Activated T-cell treated with anti-CD3 and anti-CD28 coated beads for 24 hours (primary cell): ENCODE measurements around the gene LARGE1.
"Not testable (repeated sequence)": the region's sequence is repeated elsewhere in the genome, so short reads cannot be mapped to it uniquely, and the experiment has no call there.

Experiments
- DNase-seq: peaks from one replicate; pipeline ENCODE4 v3.0.0-alpha.2; 2020; ENCODE audit warnings: low read depth

The LARGE1 gene

DNA sequence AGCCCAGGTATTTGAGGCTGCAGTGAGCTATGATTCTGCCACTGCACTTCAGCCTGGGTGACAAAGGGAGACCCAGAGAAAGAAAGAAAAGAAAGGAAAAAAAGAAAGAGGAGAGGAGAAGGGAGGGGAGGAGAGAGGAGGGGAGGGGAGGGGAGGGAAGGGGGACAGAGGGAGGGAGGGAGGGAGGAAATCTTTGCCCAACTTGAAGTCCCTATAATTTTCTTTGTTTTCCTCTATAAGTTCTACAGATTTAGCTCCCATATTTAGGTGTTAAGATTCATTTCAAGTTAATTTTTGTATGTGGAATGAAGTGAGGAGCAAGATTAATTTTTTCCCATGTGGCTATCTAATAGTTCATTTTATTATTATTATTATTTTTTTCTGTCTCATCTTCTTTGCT lies 328.3 kb downstream of the LARGE1 start:
- no peak for DNase-seq

DNA sequence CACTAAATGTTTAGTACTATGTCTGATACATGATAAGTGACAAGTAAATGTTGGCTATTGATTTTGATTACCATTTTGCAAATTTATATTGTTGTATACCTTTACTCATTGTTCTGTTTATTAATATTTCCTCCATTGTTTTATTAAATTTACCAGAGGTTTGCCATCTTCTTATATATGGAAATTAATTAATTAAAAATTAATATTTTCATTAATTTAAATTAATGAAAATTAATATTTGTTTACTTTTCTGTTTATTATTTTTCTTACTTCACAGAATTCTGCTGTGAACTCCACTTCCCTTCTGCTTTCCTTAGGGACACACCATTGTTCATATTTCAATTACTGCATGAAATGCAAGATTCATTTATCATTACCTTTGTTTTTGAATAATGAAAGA lies 331.0 kb downstream of the LARGE1 start:
- no peak for DNase-seq

DNA sequence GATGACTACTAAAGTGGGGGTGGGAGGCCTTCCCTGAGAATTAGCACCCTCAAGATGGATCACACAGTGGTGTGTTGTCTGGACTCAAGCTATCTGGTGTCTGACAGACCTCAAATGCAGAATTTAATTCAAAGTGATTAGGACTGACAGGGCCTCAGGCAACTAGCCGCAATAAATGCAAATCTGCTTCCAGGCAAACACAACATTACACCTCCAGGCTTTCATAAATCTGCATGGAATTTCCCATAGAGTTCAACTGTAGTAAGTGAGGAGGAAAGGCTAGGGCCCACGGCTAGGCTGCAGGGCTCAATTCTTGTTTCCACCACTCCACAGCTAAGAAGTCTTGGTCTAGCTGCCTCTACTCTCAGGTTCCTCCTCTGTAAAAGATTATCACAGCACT lies 331.4 kb downstream of the LARGE1 start:
- no peak for DNase-seq

DNA sequence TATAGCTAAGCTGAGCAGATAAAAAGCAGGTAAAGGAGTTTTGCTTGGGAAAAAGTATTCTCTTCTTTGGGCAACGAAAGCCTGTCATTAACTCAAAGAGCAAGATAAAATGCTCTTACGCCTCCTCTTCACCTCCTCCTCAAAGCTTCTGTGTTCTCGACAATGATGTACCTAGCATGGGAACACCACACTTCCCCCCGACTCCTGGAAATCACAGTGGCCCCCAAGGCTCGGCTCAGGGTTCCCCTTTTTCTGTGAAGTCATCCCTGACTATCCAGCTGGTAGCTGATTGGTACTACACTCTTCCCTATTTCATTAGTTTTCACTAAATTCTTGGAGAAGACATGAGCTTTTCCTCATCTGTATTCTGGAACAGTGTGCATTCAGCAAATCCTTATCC lies 336.1 kb downstream of the LARGE1 start:
- DNase-seq = no peak

DNA sequence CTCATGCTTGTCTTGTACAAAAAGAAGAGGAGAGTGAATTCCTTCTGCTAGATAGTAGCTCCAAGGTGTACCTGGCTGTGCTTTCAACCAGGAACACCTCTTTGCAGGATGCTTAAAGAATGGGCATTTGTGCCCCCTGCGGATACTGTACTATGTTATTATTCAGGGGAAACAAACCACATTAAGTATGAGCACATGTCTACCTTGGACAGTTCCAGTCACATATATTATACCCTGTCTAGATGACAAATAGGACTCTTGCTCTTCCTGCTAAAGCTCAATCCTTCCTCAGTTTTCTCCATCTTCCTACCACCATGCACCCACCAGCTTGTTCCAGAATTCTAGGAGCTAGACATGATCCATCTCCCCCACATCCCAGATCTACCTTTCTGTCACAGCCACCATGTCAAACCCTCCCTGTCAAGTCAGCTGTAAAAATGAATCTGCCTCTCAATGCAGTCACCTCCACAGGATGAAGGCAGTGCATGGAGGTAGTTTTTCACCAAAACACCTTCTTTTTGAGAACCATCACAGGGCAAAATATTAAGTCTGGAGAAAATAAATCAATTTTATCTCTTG lies 337.4 kb downstream of the LARGE1 start:
- DNase-seq = no peak

DNA sequence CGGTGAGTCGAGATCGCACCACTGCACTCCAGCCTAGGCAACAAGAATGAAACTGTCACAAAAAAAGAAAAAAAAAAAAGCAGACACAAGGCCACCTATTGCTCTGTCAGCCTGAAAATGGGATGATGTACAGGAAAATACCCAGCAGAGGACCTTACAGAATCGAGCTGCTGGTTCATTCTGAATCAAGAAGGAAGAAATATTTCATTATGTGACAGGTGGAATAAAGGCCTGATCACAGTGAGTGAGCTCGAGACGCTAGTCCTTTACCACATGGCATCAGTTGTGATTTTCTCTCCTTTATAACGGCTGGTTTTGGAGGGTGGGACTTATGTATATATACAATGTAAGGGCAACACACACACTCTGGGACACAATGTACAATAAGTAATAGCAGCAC lies 340.0 kb downstream of the LARGE1 start:
- no peak for DNase-seq

DNA sequence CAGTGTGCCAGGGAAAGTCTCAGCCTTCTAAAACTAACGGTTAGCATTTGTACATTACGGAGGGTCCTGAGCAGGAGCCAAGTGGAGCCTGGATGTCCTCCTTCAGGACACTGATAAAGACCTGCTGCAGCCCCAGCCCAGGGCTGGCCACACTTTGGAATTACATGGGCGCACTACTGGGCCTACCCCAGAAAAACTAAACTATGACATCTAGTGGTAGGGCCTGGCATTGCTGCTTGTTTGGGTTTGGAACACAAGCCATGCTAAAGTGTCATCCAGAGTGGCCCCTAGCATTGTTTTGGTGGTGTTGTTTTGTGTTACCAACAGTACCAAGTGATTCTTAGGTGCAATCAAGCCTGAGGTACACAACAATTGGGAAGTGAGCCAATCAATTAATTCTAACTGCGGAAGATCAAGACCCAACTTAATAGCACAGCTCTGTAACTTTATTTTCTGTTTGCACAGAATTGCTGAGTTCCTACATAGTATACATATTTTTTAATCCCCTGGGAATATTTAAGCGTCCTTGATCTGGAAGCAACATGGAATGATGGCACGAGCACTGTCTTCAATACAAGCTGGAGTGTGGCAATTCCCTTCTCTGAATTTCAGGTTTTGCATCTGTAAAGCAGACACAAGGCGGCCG lies 340.7 kb downstream of the LARGE1 start:
- no peak for DNase-seq

DNA sequence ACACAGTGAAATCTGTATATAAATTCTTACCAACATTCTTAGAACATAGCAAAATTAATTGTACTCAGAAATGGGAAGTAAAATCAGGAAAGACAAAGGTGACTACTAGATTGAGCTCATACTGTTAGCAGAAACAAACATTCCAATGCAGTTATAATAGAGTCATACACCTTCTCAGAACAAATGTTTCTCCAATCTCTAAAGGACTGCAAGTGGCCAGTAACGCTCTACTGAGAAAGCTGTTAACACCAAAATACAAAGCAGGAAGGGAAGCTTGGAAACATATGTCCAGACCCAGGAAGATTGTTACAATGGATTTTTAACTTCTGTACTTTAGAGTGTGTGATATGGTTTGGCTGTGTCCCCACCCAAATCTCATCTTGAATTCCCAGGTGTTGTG lies 341.5 kb downstream of the LARGE1 start:
- DNase-seq = no peak

DNA sequence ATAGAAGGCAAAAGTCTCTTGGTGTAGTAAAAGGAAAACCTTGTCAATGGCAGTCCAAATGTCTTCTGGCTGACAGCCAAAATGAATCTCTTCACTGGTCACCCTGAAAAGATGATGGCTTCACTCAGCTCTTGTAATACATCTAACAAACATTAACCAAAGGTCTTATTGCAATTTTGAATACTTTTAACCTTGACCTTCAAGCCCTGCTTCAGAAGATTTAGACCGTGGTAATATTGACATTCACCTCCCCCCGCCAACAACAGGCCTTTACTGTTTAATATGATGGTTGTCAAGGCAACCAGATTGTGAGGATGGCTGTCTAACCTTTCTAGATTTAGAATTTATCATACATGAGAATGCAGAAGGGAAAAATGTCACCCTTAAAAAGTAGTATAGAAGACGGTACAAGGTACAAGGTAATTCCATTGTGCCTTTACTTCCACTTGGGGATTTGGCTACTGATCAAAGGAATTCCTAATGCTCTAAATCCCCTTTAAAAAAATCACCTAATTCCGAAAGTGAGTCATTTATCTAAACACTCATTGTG lies 342.3 kb downstream of the LARGE1 start:
- no peak for DNase-seq

DNA sequence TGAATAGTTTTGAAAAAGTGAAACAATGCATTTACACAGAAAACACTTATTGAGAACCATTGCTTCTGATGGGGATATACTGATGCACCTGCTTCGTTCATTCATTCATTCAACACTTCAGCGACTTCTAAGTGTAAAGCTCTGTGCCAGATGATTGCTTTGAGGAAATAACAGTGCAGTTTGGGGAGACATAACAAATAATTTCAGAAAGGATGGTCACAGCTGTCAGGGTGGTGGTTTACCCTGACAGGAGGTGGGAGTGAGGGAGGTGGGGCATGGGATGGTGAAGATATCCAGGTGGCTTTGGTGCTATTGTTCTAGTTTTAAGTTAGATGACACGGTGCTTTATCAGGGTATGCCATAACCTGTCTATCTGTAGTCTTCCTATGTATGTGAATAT lies 344.1 kb downstream of the LARGE1 start:
- no peak for DNase-seq

DNA sequence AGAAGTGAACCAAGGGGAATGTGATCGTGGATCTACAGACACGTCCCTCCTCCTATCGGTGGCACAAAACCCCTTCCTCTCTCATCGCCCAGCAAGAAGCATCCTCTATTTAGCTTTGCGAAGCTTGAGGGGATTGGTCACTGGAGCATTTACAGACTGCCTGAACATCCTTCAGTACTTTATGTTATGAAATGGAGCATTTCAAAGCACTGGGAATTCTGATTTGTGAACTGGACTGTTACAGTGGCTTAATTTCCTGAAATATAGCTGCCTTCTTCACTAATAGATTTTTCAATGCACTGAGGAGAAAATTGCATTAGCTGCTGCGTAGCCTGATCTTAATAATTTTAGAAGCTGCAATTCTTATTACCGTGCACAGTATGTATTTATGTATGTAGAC lies 344.5 kb downstream of the LARGE1 start:
- no peak for DNase-seq

DNA sequence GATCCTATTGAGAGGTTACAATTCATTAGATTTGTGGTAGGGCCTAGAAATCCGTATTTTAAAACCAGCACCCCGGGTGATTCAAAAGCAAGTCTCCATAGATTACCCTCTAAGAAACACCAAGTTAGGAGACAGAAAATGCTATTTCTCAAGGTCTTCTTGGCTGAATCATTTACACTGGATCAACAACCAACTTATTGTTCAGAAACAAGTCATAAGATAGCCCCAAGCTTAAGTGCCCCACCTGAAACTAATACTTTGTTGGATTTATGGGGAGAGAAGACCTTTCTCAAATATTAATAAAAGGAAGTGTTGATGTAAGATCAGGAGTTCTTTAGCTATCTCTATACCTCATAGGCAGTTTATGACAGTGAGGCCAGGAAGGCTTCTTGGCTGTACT lies 345.2 kb downstream of the LARGE1 start:
- DNase-seq = no peak

DNA sequence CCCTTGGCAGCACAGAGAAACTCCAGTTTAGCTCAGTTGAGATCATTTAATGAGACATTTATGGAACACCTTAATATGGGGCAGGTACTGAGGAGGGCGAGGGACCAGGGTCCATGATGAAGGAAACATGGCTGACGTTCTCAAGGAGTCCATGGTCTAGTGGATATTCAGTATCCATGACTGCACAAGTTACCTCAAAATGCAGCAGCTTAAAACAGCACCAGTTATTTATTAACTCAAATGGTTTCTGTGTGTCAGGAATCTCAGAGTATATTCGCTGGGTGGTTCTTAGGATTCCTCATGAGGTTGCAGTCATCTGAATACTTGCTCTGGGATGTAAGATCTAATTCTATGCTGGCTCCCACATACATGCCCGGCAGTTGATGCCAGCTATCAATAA lies 346.8 kb downstream of the LARGE1 start:
- no peak for DNase-seq

DNA sequence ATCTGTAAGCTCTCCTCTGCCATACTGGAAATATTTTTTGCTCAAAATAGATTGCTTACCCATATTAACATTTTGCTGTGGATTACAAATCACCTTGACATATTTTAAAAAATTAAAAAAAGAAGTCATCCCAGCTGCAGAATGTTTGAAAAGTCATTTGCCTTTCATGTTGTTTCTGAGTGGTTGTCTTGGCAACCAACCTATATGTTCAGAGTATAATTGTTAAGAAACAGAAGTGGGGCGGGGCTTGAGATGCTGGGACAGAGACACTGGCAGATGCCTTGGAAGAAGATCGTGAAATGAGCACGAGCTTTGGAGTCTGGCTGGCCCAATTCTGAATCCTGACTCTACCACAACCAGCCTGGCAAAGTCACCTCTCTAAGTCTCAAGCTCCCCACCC lies 348.2 kb downstream of the LARGE1 start:
- no peak for DNase-seq

DNA sequence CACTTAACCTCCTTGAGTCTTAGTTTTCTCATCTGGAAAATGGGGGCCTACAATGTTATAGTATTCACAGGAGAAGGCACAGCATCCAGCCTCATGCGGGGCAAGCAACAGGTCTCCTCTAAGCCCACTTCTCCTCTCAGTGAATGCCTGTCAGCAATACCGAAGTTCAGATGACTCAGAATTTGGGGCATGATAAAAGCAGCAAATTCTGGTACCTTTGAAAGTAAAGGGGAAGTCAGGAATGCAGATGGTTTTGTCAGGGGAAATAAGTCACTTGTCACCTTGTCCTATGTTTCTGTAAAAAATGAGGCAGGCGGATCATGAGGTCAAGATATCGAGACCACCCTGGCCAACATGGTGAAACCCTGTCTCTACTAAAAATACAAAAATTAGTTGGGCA lies 350.2 kb downstream of the LARGE1 start:
- no peak for DNase-seq

DNA sequence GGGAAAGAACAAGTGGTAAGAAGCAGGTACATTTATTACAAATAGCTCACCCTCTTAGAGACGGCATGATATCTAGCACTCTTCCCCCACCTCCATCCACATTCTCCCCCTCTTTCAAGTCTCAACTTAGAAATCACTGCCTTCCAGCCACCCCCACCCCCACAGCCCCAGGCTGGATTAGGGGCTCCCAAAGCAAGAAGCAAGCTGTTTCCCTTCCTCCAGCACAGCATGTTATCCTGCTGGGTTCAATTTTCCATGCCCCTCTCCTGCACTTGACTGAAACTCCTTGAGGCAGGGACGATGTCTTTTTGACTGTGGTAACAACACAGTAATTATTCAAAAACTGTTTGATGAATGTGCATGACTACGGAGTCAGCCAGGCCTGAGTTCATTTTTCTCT lies 350.7 kb downstream of the LARGE1 start:
- DNase-seq = no peak

DNA sequence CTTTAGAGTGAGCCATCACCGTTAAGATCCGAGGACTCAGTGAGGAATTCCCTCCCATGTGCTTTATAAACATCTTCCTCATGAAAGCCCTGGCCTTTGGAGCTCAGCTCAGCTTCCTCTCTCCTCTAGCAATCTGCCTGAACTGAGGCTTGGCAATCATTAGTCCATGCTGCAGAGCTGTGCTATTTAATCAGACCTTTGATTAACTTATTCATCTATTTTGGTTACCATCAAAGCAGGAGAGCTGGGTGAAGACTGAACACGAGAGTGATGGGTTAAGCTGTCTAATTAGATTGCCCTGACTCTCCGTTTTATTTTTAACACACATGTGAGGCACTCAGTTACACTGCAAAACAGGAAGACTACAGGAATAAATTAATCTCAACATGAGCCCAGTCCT lies 351.3 kb downstream of the LARGE1 start:
- no peak for DNase-seq

DNA sequence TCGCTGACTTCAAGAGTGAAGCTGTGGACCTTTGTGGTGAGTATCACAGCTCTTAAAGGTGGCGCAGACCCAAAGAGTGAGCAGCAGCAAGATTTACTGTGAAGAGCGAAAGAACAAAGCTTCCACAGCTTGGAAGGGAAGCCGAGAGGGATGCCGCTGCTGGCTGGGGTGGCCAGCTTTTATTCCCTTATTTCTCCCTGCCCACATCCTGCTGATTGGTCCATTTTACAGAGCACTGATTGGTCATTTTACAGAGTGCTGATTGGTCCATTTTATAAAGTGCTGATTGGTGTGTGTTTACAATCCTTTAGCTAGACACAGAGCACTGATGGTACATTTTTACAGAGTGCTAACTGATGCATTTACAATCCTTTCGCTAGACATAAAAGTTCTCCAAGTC lies 353.8 kb downstream of the LARGE1 start:
- DNase-seq = not testable (repeated sequence)

DNA sequence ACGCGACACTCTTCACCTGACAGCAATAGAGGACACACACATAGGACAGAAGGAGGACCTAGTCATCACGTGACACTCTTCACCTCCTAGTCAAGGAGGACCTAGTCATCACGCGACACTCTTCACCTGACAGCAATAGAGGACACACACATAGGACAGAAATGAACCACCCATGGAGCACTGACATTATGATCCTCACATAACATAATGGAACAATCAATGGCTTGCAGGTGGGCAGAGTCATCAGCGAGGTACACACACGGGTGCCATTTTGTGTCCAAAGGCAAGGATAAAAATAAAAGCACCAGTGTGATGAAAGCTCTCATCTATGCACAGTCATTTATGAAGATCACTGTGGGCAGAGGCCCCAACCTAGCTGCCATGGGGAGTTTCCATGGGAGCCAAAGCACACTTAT lies 354.7 kb downstream of the LARGE1 start:
- DNase-seq = no peak

DNA sequence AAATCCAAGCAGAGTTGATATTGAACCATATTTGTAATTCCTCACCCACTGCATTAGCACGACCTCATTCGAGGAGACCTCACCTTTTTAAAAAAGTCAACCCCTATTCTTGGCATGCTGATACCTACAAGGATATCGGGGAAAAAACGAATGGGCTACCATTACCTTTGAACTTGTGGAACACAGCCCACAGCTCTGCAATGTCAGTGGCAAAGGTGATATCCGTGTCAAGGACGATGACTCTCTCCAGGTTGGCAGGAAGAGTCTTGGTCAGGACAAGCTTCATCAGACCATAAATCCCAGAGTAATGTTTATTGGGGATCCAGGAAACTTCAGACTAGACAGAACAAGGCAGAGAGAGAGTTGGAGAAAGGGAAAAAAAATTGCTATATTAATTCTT lies 355.6 kb downstream of the LARGE1 start:
- no peak for DNase-seq

DNA sequence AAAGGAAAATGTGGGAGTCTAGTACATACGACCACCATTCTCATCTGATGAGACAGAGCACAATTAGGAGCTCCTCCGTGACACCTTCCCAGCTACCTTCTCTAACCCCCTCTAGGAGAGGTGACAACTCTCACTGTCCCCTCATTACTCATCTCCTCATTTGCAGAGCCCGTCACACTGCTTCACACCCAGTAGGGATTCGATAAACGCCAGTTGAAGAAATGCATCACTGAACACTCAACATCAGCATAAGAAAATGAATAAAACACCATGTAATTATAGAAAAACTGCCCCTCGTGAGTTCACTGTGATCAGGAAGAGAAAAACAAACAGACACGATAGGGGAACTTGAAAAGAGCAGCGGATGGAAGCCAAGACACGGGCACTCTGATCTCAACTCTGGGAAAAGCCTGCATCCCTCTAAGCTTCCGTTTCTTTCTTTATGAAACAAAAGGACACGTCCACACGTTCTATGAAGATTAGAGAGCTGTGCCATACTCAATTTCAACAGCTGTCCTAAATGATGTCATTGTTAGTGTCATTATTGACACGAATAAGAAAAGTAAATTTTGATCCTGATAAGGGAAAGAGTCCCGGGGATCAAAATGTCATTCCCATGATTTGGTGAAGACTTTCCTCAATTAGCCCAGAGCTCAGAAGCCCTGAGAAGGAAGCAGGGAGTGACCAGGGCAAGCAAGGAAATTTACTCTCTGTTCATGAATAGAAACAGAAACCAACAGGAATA lies 356.9 kb downstream of the LARGE1 start:
- no peak for DNase-seq

DNA sequence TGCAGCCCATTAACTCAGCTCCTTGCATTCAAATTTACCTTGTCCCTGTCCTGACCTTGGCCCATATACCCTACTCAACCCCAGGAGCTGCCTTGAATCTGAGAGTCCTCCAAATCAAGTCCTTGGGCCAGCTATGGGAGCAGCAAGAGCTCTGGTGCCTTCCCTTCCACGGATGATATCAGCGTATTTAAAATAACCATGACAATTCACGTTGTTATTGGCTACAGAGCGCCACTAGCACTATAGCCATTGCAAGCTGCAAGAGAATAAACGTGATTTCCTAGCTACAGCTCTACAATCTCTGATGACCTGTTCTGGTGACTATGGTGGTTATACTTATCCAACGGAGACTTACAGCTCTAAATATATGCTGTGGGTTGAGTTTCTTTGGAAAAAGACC lies 357.8 kb downstream of the LARGE1 start:
- no peak for DNase-seq

DNA sequence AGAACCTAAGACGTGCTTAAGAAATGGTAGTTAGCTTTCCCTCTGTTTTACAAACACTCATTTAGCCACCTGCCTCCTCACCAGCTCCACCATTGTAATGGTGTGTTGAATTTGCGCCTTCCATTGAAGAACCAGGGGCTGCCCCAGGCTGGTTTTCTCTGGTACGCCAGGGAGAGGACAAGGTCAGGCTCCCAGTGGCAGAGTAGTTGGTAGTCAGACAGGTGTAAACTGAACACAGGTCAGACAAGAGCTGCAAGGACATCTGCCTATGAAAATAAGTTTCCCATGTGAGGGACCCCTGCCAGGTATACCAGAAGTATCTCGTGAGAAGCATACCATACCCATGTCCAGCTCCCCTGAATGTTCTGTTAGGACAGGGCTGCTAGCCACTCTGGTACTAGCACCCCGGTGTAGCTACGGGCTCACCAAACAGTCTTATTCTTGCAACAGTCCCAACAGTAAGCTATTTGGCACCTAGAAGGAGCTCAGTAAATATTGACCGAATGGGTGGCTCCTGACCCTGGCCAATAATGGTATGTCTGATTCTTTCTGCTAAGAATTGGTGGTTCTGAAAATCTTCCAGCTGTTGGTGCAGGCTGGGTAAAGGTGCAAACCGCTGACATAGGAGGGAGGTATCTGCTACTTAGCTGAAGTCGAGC lies 359.0 kb downstream of the LARGE1 start:
- DNase-seq = no peak
